IMR-90 (cell line): ENCODE data around the gene HOXD3. TPM values are rescaled to one million over a fixed set of nuclear protein-coding genes. Genes with fewer than 3 reads are reported as not detected.

Experiments used
- ATAC-seq: fragments of 200-7000 bp; cut with Tn5 transposase; 2 replicates; pipeline ENCODE4 v1.9.1; 2020; ENCODE audit warnings: low read depth, mild to moderate bottlenecking, moderate library complexity
- BruUV-seq: library from RNA; stranded (reverse); fragments of 400-500 nt; replicated peaks from 2 replicates; lab custom pipeline; 2021; lab: Mats Ljungman, UMichigan
- CTCF ChIA-PET: fragments of 300-600 bp; formaldehyde crosslinking; extraction: SDS; loops from one replicate; lab custom pipeline; 2021; ENCODE audit warnings: antibody characterized with exemption; lab: Yijun Ruan, JAX
- POLR2A ChIA-PET: fragments of 300-600 bp; sonication (Branson Sonifier 250); formaldehyde crosslinking; loops from one replicate; lab custom pipeline; 2022; ENCODE audit warnings: antibody characterized with exemption; ENCODE audit not compliant: unreplicated experiment; lab: Charles Lee
- DNase-seq: peaks from one replicate; pipeline ENCODE4 v3.0.0; 2013
- H2AFZ ChIP-seq: replicated peaks from 2 replicates; pipeline ENCODE3; 2013; ENCODE audit warnings: low read length, mild to moderate bottlenecking; ENCODE audit not compliant: poor library complexity
- H2AK5ac ChIP-seq: 2 replicates; pipeline ENCODE4 v1.6.1; 2013; ENCODE audit warnings: low read depth, low read length, inconsistent platforms
- H2AK9ac ChIP-seq: replicated peaks from 2 replicates; pipeline ENCODE3; 2013; ENCODE audit warnings: mild to moderate bottlenecking, low read depth, low read length, moderate library complexity; ENCODE audit not compliant: poor library complexity
- H2BK120ac ChIP-seq: 2 replicates; pipeline ENCODE4 v1.6.1; 2013; ENCODE audit warnings: low read depth, low read length, inconsistent platforms
- H2BK15ac ChIP-seq: 3 replicates; pipeline ENCODE4 v1.6.1; 2013; ENCODE audit warnings: low read depth, low read length, inconsistent platforms
- H2BK20ac ChIP-seq: 2 replicates; pipeline ENCODE4 v1.6.1; 2013; ENCODE audit warnings: low read depth, mild to moderate bottlenecking, inconsistent platforms, low read length, moderate library complexity
- H2BK5ac ChIP-seq: 2 replicates; pipeline ENCODE4 v1.6.1; 2013; ENCODE audit warnings: mild to moderate bottlenecking, low read depth, low read length, inconsistent platforms; ENCODE audit not compliant: poor library complexity, severe bottlenecking
- H3K14ac ChIP-seq: replicated peaks from 2 replicates; pipeline ENCODE4 v1.6.1; 2013; ENCODE audit warnings: low read depth, low read length, inconsistent platforms
- H3K18ac ChIP-seq: 2 replicates; pipeline ENCODE4 v1.6.1; 2013; ENCODE audit warnings: low read depth, low read length, control low read depth
- H3K23ac ChIP-seq: 2 replicates; pipeline ENCODE4 v1.6.1; 2013; ENCODE audit warnings: low read depth, low read length, inconsistent platforms
- H3K27ac ChIP-seq: 2 replicates; pipeline ENCODE4 v1.5.1; 2013; ENCODE audit warnings: mild to moderate bottlenecking, control low read depth, low read length; ENCODE audit not compliant: insufficient read depth
- H3K27me3 ChIP-seq: 2 replicates; pipeline ENCODE4 v1.6.1; 2013; ENCODE audit warnings: low read length; ENCODE audit not compliant: control insufficient read depth, insufficient read depth
- H3K36me3 ChIP-seq: 2 replicates; pipeline ENCODE4 v1.6.1; 2013; ENCODE audit warnings: low read length, mixed read lengths; ENCODE audit not compliant: control insufficient read depth, insufficient read depth
- H3K4ac ChIP-seq: 2 replicates; pipeline ENCODE4 v1.6.1; 2013; ENCODE audit warnings: low read depth, low read length, inconsistent platforms
- H3K4me1 ChIP-seq: 2 replicates; pipeline ENCODE4 v1.6.1; 2013; ENCODE audit warnings: low read length, mixed read lengths; ENCODE audit not compliant: control insufficient read depth, insufficient read depth
- H3K4me2 ChIP-seq: 2 replicates; pipeline ENCODE4 v1.6.1; 2013; ENCODE audit warnings: low read depth, mild to moderate bottlenecking, control low read depth, low read length, moderate library complexity
- H3K4me3 ChIP-seq: 2 replicates; pipeline ENCODE4 v1.5.1; 2013; ENCODE audit warnings: low read depth, mild to moderate bottlenecking, control low read depth, low read length, moderate library complexity; ENCODE audit not compliant: insufficient read depth
- H3K56ac ChIP-seq: 2 replicates; pipeline ENCODE4 v1.6.1; 2013; ENCODE audit warnings: low read length, inconsistent platforms; ENCODE audit not compliant: insufficient read depth; ENCODE audit errors: extremely low read depth
- H3K79me1 ChIP-seq, 2 experiments: 2 replicates each; pipeline ENCODE4 v1.6.1; 2013; ENCODE audit warnings: low read length in 2 of 2, inconsistent platforms in 1 of 2, low read depth in 1 of 2
- H3K9ac ChIP-seq: 2 replicates; pipeline ENCODE4 v1.6.1; 2013; ENCODE audit warnings: low read depth, low read length, control low read depth
- H3K9me1 ChIP-seq: 2 replicates; pipeline ENCODE4 v1.6.1; 2013; ENCODE audit warnings: low read length, inconsistent platforms; ENCODE audit not compliant: insufficient read depth
- H3K9me3 ChIP-seq: 2 replicates; pipeline ENCODE4 v1.6.1; 2013; ENCODE audit warnings: low read length; ENCODE audit not compliant: control insufficient read depth, insufficient read depth
- H4K20me1 ChIP-seq: 2 replicates; pipeline ENCODE4 v1.6.1; 2013; ENCODE audit warnings: low read length, inconsistent platforms; ENCODE audit not compliant: insufficient read depth
- H4K5ac ChIP-seq: 2 replicates; pipeline ENCODE4 v1.6.1; 2013; ENCODE audit warnings: mild to moderate bottlenecking, low read depth, low read length, control low read depth
- H4K8ac ChIP-seq, 2 experiments: 2 replicates each; pipeline ENCODE4 v1.6.1; 2013; ENCODE audit warnings: low read depth in 2 of 2, low read length in 2 of 2, control low read depth in 1 of 2, inconsistent platforms in 1 of 2
- H4K91ac ChIP-seq: 2 replicates; pipeline ENCODE4 v1.6.1; 2013; ENCODE audit warnings: low read depth, low read length, inconsistent platforms; ENCODE audit not compliant: insufficient read depth
- CEBPB ChIP-seq: IDR thresholded peaks from 2 replicates; pipeline ENCODE4 v1.6.1; 2012; ENCODE audit warnings: low read depth, low read length, improper control_type of control experiment
- CHD1 ChIP-seq: IDR thresholded peaks from 2 replicates; pipeline ENCODE4 v1.6.1; 2012; ENCODE audit warnings: low read depth, low read length, improper control_type of control experiment
- ELK1 ChIP-seq: fragments of 150-350 bp; IDR thresholded peaks from 2 replicates; pipeline ENCODE4 v1.6.1; 2016; ENCODE audit warnings: low read depth, mild to moderate bottlenecking, low read length, moderate library complexity, borderline replicate concordance
- FOS ChIP-seq: fragments of 150-350 bp; IDR thresholded peaks from 2 replicates; pipeline ENCODE4 v1.6.1; 2016; ENCODE audit warnings: low read depth, low read length
- MAFK ChIP-seq: IDR thresholded peaks from 2 replicates; pipeline ENCODE4 v1.6.1; 2012; ENCODE audit warnings: low read depth, low read length, improper control_type of control experiment
- MXI1 ChIP-seq: IDR thresholded peaks from 2 replicates; pipeline ENCODE4 v1.6.1; 2012; ENCODE audit warnings: low read depth, mild to moderate bottlenecking, low read length, moderate library complexity, borderline replicate concordance
- NFE2L2 ChIP-seq: fragments of 150-350 bp; IDR thresholded peaks from 2 replicates; pipeline ENCODE4 v1.6.1; 2016; ENCODE audit warnings: low read depth, mild to moderate bottlenecking, low read length
- POLR2A ChIP-seq: IDR thresholded peaks from 2 replicates; pipeline ENCODE4 v1.6.1; 2012; ENCODE audit warnings: mild to moderate bottlenecking, low read depth, low read length
- RAD21 ChIP-seq: IDR thresholded peaks from 2 replicates; pipeline ENCODE4 v1.6.1; 2012; ENCODE audit warnings: low read length, improper control_type of control experiment
- WGBS, 2 experiments: methylation state at CpG; one replicate each; pipeline versions ENCODE4 v1.1.5 to v1.1.7; 2013; ENCODE audit warnings: missing lambda C conversion rate in 2 of 2; ENCODE audit not compliant: insufficient read length in 1 of 2; ENCODE audit errors: extremely low coverage in 2 of 2; 5-methylcytosine and 5-hydroxymethylcytosine counted together
- dilution Hi-C: fragments of 300-500 bp; cut with HindIII; formaldehyde crosslinking; loops from one replicate; pipeline ENCODE4 v1.14.3; 2018; ENCODE audit warnings: low sequenced_read_pairs; ENCODE audit not compliant: unreplicated experiment
- in situ Hi-C: fragments of 300-500 bp; cut with MboI; formaldehyde crosslinking; loops from 3 replicates; pipeline ENCODE4 v1.14.3; 2019; ENCODE audit warnings: low sequenced_read_pairs, inconsistent platforms, mixed read lengths
- intact Hi-C: fragments of 100-400 bp; cut with micrococcal nuclease; formaldehyde crosslinking; loops from 2 replicates; pipeline ENCODE4 v1.10.0; 2022
- polyA plus RNA-seq, 3 experiments: library from polyadenylated mRNA; depleted of rRNA; stranded (reverse); fragments of >200 nt; gene quantifications; 2 replicates each; pipeline ENCODE4 v1.2.3, GENCODE V29; 2012; ENCODE audit warnings: low replicate concordance in 1 of 3
- total RNA-seq: library from RNA; depleted of rRNA; stranded (reverse); fragments of >200 nt; gene quantifications from 2 replicates; pipeline ENCODE4 v1.2.3, GENCODE V29; 2012
- TF ChIP-seq, protein P1 (sequence below): conservative IDR thresholded peaks from 2 replicates; pipeline ENCODE4 v1.5.1; 2012; ENCODE audit warnings: mild to moderate bottlenecking, low read depth, low read length, improper control_type of control experiment

HOXD3 gene
- total and polyA plus RNA-seq, 2 of the 4 experiments (the other 2 are of a cell fraction), result not detected

GRCh38 chr2:176193048-176193447 is 35.9 kb downstream of the HOXD3 start:
- no peak for DNase-seq
- Histone ChIP-seq H3K79me1 (no peaks in the 10 kb centered on the region), H4K8ac (no peak overlapping the region), H4K91ac (no peak overlapping the region), H3K27ac (no peak overlapping the region), H3K56ac (no peak overlapping the region), H3K9me1 (no peaks in the 10 kb centered on the region), H2BK120ac (no peak overlapping the region), H3K9me3 (peaks cover 4% of the 10 kb centered on the region; the same call in 1 of the 2 replicates), H3K4ac (no peak overlapping the region), H3K4me2 (no peak overlapping the region), H2AK9ac (no peak overlapping the region), H3K36me3 (no peaks in the 10 kb centered on the region), H2BK20ac (no peak overlapping the region), H4K5ac (no peak overlapping the region), H3K4me3 (no peak overlapping the region), H2AFZ (no peak overlapping the region), H3K27me3 (peaks cover 34% of the 10 kb centered on the region), H2BK15ac (no peak overlapping the region), H2BK5ac (no peak overlapping the region), H3K18ac (no peak overlapping the region), H3K9ac (no peak overlapping the region), H4K20me1 (no peaks in the 10 kb centered on the region), H3K4me1 (no peaks in the 10 kb centered on the region), H3K23ac (no peak overlapping the region), H2AK5ac (no peak overlapping the region), H3K14ac (no peak overlapping the region)
- POLR2A ChIA-PET, result no interaction called here
- CTCF ChIA-PET, result no interaction called here
- no peak for ATAC-seq
- dilution Hi-C loops (no loop called here), in situ Hi-C loops (no loop called here), intact Hi-C loops (no loop called here)
- BruUV-seq, result no TSS peak
- no CpG with 5 or more reads among the region's 1 CpG for WGBS, 2 experiments
- TF ChIP-seq MAFK, result no peak
- TF ChIP-seq ELK1, result no peak
- TF ChIP-seq MXI1, result no peak
- no peak for TF ChIP-seq FOS
- no peak for TF ChIP-seq CEBPB
- TF ChIP-seq, protein P1, sequence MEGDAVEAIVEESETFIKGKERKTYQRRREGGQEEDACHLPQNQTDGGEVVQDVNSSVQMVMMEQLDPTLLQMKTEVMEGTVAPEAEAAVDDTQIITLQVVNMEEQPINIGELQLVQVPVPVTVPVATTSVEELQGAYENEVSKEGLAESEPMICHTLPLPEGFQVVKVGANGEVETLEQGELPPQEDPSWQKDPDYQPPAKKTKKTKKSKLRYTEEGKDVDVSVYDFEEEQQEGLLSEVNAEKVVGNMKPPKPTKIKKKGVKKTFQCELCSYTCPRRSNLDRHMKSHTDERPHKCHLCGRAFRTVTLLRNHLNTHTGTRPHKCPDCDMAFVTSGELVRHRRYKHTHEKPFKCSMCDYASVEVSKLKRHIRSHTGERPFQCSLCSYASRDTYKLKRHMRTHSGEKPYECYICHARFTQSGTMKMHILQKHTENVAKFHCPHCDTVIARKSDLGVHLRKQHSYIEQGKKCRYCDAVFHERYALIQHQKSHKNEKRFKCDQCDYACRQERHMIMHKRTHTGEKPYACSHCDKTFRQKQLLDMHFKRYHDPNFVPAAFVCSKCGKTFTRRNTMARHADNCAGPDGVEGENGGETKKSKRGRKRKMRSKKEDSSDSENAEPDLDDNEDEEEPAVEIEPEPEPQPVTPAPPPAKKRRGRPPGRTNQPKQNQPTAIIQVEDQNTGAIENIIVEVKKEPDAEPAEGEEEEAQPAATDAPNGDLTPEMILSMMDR, result no peak
- no peak for TF ChIP-seq POLR2A
- no peak for TF ChIP-seq NFE2L2
- TF ChIP-seq RAD21, result no peak
- TF ChIP-seq CHD1, result no peak
